GM18505 (cell line): ENCODE data around the gene EVL.
"Not testable (repeated sequence)": the region's sequence is repeated elsewhere in the genome, so short reads cannot be mapped to it uniquely, and the experiment has no call there.

Source experiments
- ATAC-seq: cut with Tn5 transposase; IDR thresholded peaks from one replicate; pipeline ENCODE4 v1.9.1; 2021; ENCODE audit not compliant: unreplicated experiment
- POLR2A ChIP-seq: IDR thresholded peaks from 4 replicates; pipeline ENCODE4 v1.6.1; 2011; ENCODE audit warnings: borderline replicate concordance; ENCODE audit not compliant: insufficient read depth, insufficient read length; ENCODE audit errors: extremely low read depth

Gene EVL, protein sequence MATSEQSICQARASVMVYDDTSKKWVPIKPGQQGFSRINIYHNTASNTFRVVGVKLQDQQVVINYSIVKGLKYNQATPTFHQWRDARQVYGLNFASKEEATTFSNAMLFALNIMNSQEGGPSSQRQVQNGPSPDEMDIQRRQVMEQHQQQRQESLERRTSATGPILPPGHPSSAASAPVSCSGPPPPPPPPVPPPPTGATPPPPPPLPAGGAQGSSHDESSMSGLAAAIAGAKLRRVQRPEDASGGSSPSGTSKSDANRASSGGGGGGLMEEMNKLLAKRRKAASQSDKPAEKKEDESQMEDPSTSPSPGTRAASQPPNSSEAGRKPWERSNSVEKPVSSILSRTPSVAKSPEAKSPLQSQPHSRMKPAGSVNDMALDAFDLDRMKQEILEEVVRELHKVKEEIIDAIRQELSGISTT

DNA sequence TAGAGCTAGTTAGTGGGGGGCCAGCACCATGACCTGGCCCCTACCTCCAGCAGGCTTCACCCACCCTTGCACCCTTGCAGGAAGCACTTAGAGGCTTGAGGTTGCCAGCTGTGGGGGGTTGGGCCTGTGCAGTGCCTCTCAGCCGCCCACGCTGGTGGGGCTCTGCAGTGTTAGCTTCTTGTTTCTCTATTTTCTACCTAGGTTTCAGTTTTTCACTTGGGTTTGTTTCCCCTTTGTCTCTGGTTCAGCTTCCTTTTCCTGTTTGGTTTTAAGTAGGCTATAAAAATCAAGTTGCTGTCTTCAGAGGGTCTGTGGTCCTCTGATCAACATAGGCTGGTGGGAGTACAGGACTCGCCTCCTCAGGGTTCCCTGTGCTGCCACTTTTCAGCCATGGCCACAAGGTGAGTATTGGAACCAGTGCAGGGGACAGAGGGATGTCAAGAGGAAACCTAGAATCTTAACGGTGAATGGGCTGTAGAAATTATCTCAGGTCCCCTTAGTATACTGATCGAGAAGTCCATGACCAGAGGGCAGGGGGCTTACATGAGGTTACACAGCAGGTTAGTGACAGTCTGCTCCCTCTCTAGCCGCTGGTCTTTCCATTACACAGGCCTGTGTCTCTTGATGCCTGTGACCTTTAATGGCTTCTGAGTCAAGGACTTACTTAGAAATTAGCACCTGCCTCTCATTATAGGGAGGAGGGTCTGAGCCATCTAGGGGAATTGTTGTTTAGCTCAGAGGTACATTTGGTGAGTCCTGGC lies at the start of gene EVL:
Gene EVL (plus strand): TSS at position 312 of the 761 bp plus-strand sequence. CDS start 79 bp downstream, at position 391.
- ATAC-seq = peak; percentile 49

DNA sequence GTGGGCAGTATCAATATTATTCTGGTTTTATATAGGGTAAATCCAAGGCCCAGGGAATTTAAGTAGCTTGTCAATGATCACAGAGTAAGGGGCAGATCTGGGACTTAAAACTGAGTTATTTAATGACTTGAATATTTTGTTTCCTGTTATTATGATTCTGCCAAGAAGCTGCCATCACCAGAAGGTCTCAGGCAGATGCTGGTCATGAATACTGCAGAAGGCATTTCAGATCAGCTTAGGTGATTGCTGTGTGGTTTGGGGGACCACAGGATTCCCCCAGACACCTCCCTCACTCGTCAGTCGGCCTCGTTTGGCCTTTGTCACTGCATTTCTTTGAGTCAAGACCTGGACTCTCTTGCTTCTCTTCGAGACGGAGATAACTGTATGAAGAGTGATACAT lies 47.7 kb upstream of the EVL start:
- ATAC-seq = no peak
- no peak for TF ChIP-seq POLR2A

More for the DNA sequence above, at the start of gene EVL:
- peak; percentile 74 for TF ChIP-seq POLR2A

DNA sequence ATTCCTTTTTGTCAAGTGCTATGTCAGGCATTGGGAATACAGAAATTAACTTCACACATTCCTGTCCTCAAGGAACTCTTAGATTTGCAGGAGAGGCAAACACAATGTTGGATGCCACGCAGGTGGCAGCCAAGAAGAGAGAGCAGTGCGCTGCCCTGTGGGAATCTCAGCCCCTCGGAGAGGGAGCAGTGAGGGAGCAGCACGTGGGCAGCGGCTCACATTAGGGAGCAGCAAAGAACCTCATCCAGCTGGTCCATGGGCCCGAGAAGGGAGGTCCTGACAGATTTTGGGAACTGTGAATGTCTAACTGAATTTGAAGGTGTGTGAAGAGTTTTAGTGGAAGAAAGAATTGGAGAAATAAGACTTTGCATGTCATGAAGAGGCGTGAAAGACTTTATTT lies 47.2 kb upstream of the EVL start:
- ATAC-seq = no peak
- TF ChIP-seq POLR2A = no peak

DNA sequence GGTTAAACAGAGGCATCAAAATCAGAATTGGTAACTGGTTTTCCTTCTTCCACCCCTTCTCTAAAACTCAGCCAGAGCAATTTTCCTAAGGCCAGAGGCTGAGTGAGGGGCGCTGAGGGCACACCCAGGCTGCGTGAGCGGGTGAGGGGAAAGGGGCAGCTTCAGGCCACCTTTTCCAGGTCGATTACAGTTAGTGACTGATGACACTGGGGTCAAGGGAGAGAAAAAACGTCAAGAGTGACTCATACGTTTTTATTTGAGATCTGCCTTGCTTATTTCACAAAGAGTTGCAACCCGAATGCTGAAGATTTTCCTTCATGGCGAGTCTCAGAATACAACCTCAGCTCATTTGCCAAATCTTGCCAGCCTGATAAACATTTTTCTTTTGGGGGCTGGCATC lies 46.7 kb upstream of the EVL start:
- TF ChIP-seq POLR2A = no peak
- ATAC-seq = no peak

DNA sequence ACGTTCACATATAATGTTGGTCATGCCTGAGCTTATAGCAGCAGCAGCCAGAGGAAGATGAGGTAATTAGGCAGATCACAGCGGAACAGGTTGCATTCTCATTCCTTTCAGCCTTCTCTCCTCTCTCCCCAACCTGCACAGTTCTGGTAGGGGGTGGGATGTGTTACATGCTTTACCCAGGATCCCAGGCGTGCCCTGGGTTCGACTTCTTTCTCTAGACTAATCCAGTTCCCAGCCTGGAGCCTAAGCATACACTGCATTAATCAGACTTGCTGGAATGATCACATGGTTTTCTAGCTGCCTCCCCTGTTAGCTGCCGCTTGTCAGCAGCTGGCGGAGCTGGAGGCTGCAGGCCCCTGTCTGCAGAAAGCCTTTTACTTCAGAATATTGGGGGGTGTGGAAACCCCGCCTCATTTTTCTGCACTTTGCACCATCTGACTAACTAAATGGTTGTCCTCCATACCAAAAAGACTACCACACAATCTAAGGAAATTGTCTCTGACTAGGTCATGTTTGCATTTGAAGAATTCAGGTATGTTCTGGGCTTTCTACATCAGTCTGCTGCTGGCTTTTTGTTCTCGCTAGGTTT lies 46.0 kb upstream of the EVL start:
- ATAC-seq = no peak

DNA sequence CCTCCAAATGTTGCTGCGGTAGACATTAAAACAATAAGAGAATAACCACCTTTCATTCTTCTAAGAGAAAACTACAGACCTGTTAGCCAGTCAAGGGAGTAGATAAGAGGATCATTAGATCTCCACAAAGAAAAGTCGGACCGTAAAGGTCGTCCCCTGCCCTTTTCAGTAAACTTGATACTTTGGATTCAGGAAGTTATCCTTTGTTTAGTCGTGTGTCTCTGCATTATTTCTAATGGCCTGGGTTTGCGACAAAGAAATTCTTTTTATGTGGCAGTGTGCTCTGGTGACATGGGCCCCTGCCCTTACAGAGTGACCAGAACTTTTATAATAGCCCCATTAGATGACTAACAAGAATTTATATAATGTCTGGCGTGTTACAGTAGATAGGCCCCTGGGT lies 44.6 kb upstream of the EVL start:
- no peak for TF ChIP-seq POLR2A

More for the DNA sequence above, 46.0 kb upstream of the EVL start:
- no peak for TF ChIP-seq POLR2A

DNA sequence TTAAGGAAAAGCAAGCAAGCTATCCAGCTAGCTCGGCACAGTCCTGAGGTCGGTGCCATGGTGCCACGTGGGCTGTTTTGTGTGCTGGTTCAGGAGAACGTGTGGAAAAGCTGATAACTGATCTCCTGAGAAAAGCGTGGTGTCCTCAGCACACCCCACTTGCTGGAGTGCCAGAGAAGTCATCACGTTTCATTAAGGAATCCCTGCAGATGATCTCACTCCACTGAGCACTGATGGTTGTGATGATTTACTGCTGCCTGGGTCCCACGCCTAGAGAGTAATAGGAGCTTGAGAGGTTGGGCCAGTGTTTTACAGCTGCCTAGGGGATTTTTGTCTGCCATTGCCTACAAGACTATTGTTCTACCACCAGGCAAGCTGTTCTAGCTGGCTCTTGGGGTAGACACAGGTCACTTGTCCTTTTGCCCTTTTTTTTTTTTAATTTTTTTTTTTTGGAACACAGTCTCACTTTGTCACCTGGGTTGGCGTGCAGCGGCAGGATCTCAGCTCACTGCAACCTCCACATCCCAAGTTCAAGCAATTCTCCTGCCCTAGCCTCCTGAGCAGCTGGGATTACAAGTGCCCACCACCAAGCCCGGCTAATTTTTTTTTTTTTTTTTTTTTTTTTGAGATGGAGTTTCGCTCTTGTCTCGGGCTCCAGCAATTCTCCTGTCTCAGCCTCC lies 42.3 kb upstream of the EVL start:
- no peak for ATAC-seq
- no peak for TF ChIP-seq POLR2A

More for the DNA sequence above, 44.6 kb upstream of the EVL start:
- ATAC-seq = no peak

DNA sequence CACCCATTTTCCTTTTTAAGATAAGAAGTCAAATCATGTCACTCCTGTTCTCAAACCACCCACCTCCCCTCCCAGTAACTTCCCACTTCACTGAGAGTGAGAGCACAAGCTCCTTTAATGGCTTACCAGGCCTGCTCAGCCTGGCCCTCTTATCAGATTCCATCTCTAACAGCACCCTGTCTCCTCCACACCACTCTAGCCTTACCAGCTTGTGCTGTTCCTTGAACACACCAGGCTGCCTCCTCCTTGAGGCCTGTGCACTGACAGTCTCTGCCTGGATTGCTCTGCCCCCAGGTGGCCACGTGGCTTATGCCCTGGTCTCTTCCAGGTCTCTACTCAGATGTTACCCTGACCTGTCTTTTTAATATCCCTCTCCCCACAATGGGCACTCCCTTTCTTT lies 40.1 kb upstream of the EVL start:
- no peak for TF ChIP-seq POLR2A
- ATAC-seq = no peak

DNA sequence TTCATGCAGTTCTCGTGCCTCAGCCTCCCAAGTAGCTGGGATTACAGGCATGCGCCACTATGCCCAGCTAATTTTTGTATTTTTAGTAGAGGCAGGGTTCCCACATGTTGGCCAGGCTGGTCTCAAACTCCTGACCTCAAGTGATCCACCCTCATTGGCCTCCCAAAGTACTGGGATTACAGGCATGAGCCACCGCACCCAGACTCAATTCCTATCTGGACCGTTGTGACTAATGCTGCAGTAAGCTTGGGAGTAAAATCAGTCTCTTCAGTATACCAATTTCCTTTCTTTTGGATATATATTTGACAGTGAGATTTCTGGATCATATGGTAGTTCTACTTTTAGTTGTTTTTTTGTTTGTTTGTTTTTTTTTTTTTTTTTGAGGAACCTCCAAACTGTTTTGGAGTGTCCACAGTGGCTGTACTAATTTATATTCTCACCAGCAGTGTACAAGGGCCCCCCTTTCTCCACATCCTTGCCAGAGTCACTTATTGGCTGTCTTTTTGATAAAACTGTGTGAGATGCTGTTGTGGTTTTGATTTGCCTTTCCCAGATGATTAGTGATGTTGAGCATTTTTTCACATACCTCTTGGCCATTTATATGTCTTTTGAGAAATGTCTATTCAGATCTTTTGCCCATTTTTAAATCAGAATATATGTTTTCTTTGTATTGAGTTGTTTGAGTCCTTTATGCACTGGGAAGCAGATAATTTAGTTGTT lies 37.3 kb upstream of the EVL start:
- ATAC-seq = no peak
- no peak for TF ChIP-seq POLR2A

DNA sequence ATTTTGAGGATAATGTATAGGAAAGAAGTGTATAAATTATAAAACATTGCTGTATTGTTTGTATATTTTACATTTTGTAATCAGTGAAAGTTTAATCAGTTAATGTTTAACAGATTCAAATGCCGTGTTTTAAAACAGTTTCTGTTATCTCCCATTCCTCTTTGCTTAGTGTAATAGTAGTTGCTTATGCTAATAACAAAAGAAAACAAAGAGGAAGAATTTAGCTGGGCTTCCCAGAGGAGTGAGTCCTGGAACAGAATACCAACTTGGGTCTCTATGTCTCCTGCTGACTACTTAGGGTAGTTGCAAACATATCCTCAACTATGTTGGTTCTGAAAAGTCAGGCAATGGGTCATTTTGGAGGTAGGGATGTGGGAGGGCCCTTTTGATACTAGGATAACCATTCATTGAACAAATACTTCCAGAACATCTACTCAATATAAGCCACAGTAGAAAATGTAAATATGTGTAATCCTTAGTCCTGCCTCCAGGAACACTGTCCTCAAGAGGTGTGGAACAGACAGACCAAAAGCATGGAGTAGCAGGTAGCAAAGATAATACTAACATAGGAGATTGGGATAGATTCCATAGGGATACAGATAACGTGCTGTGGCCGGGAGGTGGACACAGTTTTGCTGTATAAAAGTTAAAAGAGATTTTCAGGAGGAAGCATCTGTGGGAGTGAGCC lies 36.1 kb upstream of the EVL start:
- ATAC-seq = no peak
- no peak for TF ChIP-seq POLR2A

DNA sequence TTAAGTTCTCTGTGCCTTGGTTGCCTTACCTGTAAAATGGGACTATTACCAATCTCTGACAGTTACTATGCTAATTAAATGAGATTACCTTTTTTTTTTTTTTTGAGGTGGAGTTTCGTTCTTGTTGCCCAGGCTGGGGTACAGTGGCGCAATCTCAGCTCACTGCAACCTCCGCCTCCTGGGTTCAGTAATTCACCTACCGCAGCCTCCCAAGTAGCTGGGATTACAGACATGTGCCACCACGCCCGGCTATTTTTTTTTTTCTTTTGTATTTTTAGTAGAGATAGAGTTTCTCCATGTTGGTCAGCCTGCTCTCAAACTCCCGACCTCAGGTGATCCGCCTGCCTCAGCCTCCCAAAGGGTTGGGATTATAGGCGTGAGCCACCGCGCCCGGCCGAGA lies 35.2 kb upstream of the EVL start:
- not testable (repeated sequence) for ATAC-seq

DNA sequence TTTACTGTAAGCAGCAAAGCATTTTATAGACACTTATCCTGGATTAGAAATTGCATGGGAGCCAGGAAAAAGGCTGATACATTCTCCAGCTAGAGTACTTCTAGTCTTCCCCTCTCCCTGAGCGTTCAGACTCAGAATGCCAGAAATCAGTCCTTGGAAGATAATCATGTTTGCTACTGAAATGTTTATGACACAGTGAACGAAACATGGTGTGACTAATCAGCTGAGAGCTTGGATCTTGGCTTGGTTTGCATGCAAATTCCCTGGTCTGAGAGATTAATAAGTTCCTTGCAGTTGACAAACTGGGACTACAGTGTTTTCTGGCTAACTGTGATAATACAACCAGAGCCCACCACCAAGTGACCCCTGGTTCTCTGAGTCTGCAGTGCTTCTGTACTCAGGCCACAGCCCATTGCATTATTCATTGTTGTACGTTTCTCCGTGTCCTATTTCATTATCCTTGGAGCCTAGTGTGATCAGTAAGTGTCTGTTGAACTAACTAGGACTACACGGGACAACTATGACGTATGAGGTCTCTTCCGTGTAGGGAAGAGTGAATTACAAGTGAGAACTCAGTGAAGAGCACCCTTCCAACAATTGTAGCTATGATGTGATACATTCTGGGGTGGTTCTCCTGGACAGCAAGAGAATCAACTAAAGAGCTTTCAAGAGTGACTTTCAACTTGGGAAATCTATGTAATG lies 34.6 kb upstream of the EVL start:
- no peak for ATAC-seq

More for the DNA sequence above, 34.6 kb upstream of the EVL start:
- no peak for TF ChIP-seq POLR2A
